Retinal pigment epithelial cell (primary cell): ENCODE results near the gene VPS37B.
"Not testable (repeated sequence)": the region's sequence is repeated elsewhere in the genome, so short reads cannot be mapped to it uniquely, and the experiment has no call there.

Source experiments
- DNase-seq: peaks from one replicate; pipeline ENCODE4 v3.0.0-alpha.2; 2010; ENCODE audit warnings: low read depth
- H3K4me3 ChIP-seq: 2 replicates; pipeline ENCODE4 v1.5.1; 2011; ENCODE audit warnings: mild to moderate bottlenecking, low read length, control low read depth, moderate library complexity
- CTCF ChIP-seq: conservative IDR thresholded peaks from 2 replicates; pipeline ENCODE4 v1.5.1; 2011; ENCODE audit warnings: low read depth, low read length, control low read depth, inconsistent platforms

Gene VPS37B

GRCh38 chr12:122880155-122880667 lies 15.7 kb downstream of the VPS37B start:
- H3K4me3 ChIP-seq: no peak overlapping the region
- no peak for TF ChIP-seq CTCF
- no peak for DNase-seq

DNA sequence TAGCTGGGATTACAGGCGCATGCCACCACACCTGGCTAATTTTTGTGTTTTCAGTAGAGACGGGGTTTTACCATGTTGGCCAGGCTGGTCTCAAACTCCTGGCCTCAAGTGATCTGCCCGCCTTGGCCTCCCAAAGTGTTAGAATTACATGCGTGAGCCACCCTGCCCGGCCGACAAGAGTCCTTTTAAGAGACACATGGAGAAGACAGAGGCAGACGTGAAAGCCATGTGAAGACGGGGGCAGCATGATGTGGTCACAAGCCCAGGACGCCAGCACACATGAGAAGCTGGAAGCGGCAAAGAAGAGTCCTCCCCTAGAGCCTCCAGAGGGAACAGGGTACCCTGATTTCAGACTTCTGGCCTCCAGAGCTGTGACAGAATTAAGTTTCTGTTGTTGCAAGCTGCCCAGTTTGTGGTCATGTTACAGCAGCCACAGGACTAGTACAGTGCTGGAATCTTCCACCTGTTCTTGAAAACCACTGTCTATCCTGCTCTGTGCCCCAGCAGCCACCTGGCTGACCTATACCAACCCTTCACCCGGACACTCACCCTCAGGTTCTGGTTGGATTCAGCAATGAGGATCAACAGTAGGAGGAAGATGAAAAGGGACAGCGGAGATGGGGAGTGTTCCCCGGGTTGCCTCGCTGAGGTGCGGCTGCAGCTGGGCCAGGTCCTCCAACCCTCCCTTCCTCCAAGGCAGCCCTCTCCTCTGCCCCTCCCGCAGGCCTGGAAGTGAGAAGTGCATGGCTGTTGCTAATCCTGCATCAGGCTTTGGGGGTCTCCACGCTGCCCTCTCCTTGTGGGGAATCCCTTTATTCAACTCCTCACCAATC lies 16.9 kb downstream of the VPS37B start:
- TF ChIP-seq CTCF: no peak
- no peak for DNase-seq

GRCh38 chr12:122876731-122877130 lies 19.2 kb downstream of the VPS37B start:
- no peak overlapping the region for H3K4me3 ChIP-seq
- no peak for TF ChIP-seq CTCF
- DNase-seq: no peak

More for the DNA sequence above, 16.9 kb downstream of the VPS37B start:
- no peak overlapping the region for H3K4me3 ChIP-seq

GRCh38 chr12:122876281-122876680 lies 19.6 kb downstream of the VPS37B start:
- DNase-seq: not testable (repeated sequence)

DNA sequence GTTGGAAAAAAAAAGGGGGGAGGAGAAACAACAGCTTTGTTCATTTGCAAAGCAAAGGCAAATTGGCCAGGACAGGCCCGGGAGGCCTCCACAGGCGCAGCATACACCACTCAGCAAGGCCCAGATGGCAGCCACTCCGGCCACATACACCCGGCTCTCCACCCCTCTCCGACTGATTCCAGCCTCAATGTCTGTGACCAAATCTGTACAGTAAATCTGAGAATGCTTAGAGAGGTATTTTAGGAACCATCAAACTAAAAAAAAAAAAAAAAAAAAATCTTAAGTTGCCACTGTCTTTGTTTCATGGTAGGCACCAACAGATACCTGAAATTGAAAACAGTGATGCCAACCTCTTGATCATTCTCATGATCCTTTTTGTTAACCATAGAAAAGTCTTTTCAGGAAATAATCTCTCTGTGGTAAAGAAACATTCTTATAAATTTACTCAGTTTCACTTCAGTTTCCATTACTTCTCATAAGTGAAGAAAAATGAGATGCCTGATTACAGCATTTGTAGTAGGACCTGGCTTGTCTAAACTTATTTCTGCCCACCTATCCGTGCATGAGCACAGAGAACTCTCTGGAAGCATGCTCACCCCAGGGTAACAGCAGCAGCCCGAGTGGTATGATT lies 20.2 kb downstream of the VPS37B start:
- DNase-seq: no peak
- no peak overlapping the region for H3K4me3 ChIP-seq
- TF ChIP-seq CTCF: no peak

More at GRCh38 chr12:122876281-122876680, 19.6 kb downstream of the VPS37B start:
- H3K4me3 ChIP-seq: not testable (repeated sequence)

DNA sequence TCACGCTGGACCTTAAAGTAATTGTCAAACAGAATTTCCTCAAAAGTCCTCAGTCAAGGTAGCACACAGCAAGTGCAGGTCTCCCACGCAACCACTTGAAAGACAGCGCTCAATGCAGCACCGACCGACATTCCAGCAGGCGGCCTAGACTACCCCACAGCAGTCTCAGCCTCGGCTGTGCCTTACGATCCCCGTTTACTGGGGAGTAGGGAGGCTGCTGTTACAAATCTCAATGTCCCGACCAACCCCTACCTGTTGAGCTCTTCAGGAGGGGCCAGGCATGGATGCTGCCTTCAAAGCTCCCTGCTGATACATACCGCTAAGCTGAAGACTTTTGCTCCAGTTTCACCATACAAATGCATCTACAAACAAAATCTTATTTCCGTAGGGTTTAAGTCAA lies 21.8 kb downstream of the VPS37B start:
- no peak overlapping the region for H3K4me3 ChIP-seq
- no peak for TF ChIP-seq CTCF

GRCh38 chr12:122873540-122873939 lies 22.4 kb downstream of the VPS37B start:
- TF ChIP-seq CTCF: no peak
- DNase-seq: no peak
- H3K4me3 ChIP-seq: no peak overlapping the region

More for the DNA sequence above, 21.8 kb downstream of the VPS37B start:
- no peak for DNase-seq
